GM12864 (cell line): ENCODE measurements around the gene LDLRAD4.

Experiments
- DNase-seq: peaks from one replicate; pipeline ENCODE4 v3.0.0-alpha.2; 2011; ENCODE audit warnings: low read depth
- H3K4me3 ChIP-seq: 2 replicates; pipeline ENCODE4 v1.5.1; 2011; ENCODE audit warnings: mild to moderate bottlenecking, low read depth, low read length, control low read depth
- TF ChIP-seq, protein P1 (sequence below): IDR thresholded peaks from 2 replicates; pipeline ENCODE4 v1.5.1; 2011; ENCODE audit warnings: low read depth, mild to moderate bottlenecking, moderate library complexity, low read length, control low read depth, inconsistent platforms; ENCODE audit errors: missing control alignments

Gene LDLRAD4

DNA sequence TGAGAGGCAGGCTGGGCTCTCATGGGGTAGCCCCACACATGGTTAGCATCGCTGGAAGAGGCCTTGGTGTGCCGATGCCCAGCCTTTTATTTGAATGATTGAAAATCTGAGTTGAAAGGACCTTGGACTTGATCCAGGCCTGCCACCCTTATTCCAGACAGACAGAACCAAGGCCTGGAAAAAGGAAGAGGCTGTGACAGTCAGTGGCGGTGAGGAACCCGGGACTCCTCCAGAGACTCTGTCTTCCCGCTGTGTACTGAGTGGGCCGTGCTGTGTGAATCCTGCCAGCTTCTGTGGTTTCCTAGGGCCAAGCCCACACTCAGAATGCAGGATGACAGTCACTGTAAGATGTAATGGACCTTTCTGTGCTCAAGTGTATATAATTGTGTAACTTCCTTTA is 218.5 kb downstream of the LDLRAD4 start:
- TF ChIP-seq, protein P1, sequence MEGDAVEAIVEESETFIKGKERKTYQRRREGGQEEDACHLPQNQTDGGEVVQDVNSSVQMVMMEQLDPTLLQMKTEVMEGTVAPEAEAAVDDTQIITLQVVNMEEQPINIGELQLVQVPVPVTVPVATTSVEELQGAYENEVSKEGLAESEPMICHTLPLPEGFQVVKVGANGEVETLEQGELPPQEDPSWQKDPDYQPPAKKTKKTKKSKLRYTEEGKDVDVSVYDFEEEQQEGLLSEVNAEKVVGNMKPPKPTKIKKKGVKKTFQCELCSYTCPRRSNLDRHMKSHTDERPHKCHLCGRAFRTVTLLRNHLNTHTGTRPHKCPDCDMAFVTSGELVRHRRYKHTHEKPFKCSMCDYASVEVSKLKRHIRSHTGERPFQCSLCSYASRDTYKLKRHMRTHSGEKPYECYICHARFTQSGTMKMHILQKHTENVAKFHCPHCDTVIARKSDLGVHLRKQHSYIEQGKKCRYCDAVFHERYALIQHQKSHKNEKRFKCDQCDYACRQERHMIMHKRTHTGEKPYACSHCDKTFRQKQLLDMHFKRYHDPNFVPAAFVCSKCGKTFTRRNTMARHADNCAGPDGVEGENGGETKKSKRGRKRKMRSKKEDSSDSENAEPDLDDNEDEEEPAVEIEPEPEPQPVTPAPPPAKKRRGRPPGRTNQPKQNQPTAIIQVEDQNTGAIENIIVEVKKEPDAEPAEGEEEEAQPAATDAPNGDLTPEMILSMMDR, result no peak
- no peak for DNase-seq
- H3K4me3 ChIP-seq, result no peak overlapping the region

DNA sequence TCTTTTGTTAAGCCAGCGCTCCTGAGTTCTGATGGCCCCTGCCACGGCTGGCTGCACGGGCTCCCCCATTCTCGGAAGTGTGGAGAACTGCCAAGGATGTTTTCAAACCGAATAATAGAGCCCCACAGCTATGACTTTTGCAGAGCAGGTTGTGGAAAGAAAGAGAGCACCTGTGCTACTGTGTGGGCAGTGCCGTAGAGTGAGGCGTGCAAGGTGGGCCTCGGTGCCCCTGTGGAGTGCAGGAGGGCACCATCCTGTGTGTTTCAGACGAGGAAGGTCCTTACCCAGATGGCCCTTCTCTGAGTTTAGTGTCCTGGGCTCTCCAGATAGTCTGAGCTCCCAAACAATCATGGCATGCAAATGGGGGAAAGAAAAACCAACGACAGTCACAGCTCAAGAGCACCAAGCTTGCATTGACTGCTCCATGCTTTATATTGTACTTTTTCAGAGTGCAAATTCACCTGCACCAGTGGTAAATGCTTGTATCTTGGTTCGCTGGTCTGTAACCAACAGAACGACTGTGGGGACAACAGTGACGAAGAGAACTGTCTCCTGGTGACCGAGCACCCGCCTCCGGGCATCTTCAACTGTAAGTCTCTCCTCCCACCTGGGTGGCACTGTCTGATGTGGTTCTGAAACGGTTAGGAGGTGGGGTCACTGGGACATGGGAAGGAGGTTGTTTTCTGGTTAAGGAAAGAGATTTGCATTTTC is 219.4 kb downstream of the LDLRAD4 start:
- TF ChIP-seq, protein P1, result no peak
- H3K4me3 ChIP-seq, result no peak overlapping the region
- DNase-seq, result no peak

DNA sequence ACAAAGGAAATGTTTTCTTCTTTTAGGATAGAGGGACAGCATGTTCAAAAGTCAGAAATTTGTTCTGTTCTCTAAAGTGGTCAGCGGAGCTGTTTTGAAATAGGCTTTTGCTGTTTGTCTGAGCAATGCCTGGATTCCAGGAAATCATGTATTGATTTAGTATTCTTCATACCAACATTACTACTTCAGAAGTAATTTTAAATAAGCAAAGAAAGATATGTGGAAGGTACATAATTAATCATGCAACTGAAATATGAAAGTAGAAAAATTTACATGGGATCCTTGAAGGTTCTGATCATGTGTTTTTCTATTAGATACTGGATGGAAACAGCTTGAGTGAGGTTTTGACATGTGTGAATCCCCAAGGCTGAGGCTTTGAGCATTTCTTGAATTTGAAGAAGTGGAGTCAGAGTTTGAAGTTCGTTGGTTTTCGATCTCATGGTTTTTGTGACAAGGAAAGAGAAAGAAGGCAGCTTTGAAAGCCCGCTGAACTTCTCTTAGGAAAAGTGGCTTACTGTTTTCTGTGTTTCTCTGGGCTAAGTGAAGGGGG is 220.0 kb downstream of the LDLRAD4 start:
- TF ChIP-seq, protein P1, result no peak
- no peak for DNase-seq
- H3K4me3 ChIP-seq, result no peak overlapping the region

DNA sequence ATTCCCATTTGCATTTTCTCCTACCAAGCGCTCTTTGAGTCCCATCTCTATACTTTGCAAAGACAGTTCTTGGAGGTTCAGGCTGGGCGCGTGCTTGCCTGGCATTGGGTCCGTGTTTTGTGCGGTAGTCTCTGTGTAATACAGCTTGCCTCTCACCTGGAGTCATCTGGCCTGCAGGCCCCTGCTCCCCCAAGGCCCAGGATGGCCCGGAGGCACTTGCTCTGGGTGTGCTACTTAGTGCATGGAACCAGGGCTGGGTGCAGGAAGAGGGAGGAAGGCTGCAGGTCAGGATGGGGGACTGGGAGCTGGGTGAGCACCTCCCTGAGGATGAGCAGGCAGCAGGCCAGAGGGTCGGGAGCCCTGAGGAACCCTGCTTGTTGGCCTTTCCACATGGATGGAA is 220.9 kb downstream of the LDLRAD4 start:
- DNase-seq, result no peak
- no peak overlapping the region for H3K4me3 ChIP-seq
- TF ChIP-seq, protein P1, result no peak

DNA sequence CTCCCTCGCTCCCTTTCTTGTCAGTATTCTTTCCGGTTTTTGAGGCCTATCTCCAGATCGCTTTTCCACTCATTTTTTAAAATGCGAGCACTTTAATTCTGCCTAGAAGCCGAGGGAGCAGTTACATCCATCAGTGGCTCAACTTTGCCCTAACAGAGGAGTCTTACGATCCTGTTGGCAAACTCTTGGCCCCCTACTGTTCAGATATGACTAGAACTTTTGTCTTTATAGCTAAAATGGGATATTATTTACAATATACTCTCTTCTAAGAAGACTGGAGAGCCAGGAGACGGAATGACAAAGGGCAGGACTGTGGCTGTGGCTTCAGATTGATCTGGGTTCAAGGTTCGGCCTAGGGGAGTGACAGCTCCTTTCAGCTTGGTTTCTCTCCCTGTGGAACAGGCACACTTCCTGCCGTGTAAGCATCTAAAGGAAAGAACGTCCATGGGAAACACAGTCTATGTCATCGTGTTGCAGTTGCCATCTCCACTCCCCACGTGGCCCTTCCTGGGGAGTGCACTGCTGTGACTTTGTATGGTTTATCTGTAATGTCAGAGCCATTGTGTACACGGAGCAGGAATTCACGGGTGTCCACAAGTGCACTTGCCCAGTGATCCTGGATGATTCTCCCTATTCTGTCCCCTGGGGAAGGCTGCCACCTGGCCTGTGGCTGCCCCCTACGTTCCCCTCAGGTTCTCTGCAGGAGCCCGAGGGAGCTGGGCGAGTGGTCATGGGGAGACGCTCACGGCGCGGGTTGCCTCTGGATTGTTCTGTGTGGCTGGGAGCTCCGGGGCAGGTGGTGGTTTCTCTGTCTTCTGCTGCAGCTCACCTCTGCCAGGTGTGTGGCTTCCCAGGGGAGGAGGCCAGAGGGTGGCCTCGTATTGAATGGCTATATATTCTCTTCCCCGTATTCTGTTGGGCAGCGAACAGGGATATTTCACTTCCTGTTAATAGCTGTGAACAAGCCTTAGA is 222.0 kb downstream of the LDLRAD4 start:
- TF ChIP-seq, protein P1, result no peak
- no peak overlapping the region for H3K4me3 ChIP-seq
- no peak for DNase-seq

DNA sequence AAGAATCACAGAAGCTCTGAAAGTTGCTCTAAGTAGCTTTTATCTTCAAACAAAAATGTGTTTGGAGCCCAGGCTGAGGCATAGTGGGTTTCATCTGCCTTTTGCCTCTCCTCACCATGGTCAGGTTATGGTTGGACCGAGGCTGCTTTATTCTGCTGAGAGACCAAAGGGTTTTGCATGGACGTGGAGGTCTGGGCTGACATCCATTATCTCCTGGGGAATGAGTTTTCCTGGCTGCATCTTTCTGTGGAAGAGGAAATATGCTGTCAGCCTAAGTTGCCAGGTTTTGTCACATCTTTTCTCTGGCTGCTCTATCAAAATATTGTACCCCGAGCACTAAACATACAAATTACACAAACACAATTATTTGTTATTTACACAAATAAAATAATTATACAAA is 223.2 kb downstream of the LDLRAD4 start:
- no peak overlapping the region for H3K4me3 ChIP-seq
- no peak for DNase-seq
- TF ChIP-seq, protein P1, result no peak
